K562 (cell line): ENCODE measurements around the gene CD72. TPM values are rescaled to one million over a fixed set of nuclear protein-coding genes. Genes with fewer than 3 reads are reported as not detected.

Source experiments
- HES1 ChIP-seq: fragments of 450-650 bp; IDR thresholded peaks from 2 replicates; pipeline ENCODE4 v1.6.1; 2016; ENCODE audit warnings: low read depth, mild to moderate bottlenecking, moderate library complexity
- HINFP ChIP-seq: fragments of 450-650 bp; conservative IDR thresholded peaks from 2 replicates; pipeline ENCODE4 v1.6.1; 2016; ENCODE audit warnings: missing genetic modification characterization, low read depth, mild to moderate bottlenecking, control low read depth, missing compliant biosample characterization
- KDM5B ChIP-seq: fragments of 200-600 bp; sonication (generic); IDR thresholded peaks from 2 replicates; pipeline ENCODE4 v1.6.1; 2012; ENCODE audit warnings: low read depth, mild to moderate bottlenecking, moderate library complexity, low read length, control low read depth, inconsistent platforms; ENCODE audit not compliant: insufficient replicate concordance
- PHF20 ChIP-seq: fragments of 450-650 bp; IDR thresholded peaks from 2 replicates; pipeline ENCODE4 v1.6.1; 2018; ENCODE audit not compliant: partially characterized antibody
- POLR2AphosphoS2 ChIP-seq: IDR thresholded peaks from 2 replicates; pipeline ENCODE4 v1.6.1; 2012; ENCODE audit warnings: low read length, improper control_type of control experiment
- POLR2G ChIP-seq: fragments of 200-400 bp; formaldehyde crosslinking; IDR thresholded peaks from 2 replicates; pipeline ENCODE4 v1.6.1; 2017; ENCODE audit warnings: low read depth, mild to moderate bottlenecking, antibody characterized with exemption, low read length, moderate library complexity
- PTRF ChIP-seq: fragments of 450-650 bp; IDR thresholded peaks from 2 replicates; pipeline ENCODE4 v1.6.1; 2016; ENCODE audit warnings: mild to moderate bottlenecking, missing genetic modification characterization, missing compliant biosample characterization
- STAG1 ChIP-seq: sonication (generic); formaldehyde crosslinking; IDR thresholded peaks from 2 replicates; pipeline ENCODE4 v1.5.0; 2020; ENCODE audit warnings: missing genetic modification reagents, borderline replicate concordance
- TAF7 ChIP-seq: fragments of 450-650 bp; IDR thresholded peaks from 2 replicates; pipeline ENCODE4 v1.6.1; 2016; ENCODE audit warnings: missing genetic modification characterization, missing compliant biosample characterization
- TARDBP ChIP-seq: fragments of 450-650 bp; IDR thresholded peaks from 2 replicates; pipeline ENCODE4 v1.6.1; 2016
- TFE3 ChIP-seq: fragments of 450-650 bp; formaldehyde crosslinking; IDR thresholded peaks from 2 replicates; pipeline ENCODE4 v1.4.0; 2020; ENCODE audit warnings: mild to moderate bottlenecking, mixed read lengths
- U2AF1 ChIP-seq: fragments of 200-400 bp; formaldehyde crosslinking; optimal IDR thresholded peaks from 2 replicates; pipeline ENCODE3; 2017; ENCODE audit warnings: mild to moderate bottlenecking, low read depth, low read length, moderate library complexity
- YY1 ChIP-seq, 3 experiments: IDR thresholded peaks; 2 replicates each; pipeline ENCODE4 v1.6.1; 2011; ENCODE audit warnings: low read length in 2 of 3, mild to moderate bottlenecking in 2 of 3, moderate library complexity in 2 of 3, borderline replicate concordance in 1 of 3, control low read depth in 1 of 3, low read depth in 1 of 3; ENCODE audit not compliant: insufficient read depth in 3 of 3, insufficient replicate concordance in 2 of 3, control insufficient read depth in 1 of 3, insufficient read length in 1 of 3; ENCODE audit errors: extremely low read depth in 1 of 3
- ZFX ChIP-seq: sonication (generic); formaldehyde crosslinking; IDR thresholded peaks from 2 replicates; pipeline ENCODE4 v1.8.0; 2022; ENCODE audit warnings: mild to moderate bottlenecking, missing genetic modification reagents, moderate library complexity
- ZNF212 ChIP-seq: fragments of 450-650 bp; formaldehyde crosslinking; IDR thresholded peaks from 2 replicates; pipeline ENCODE4 v1.4.0; 2020; ENCODE audit warnings: mild to moderate bottlenecking
- ZNF511 ChIP-seq: sonication (generic); formaldehyde crosslinking; IDR thresholded peaks from 2 replicates; pipeline ENCODE4 v1.8.0; 2022; ENCODE audit warnings: mild to moderate bottlenecking, missing genetic modification reagents
- ZNF655 ChIP-seq: fragments of 250-450 bp; sonication (Bioruptor Pico); IDR thresholded peaks from 2 replicates; pipeline ENCODE4 v1.5.0; 2021
- polyA plus RNA-seq, 8 experiments: library from polyadenylated mRNA; depleted of rRNA in 4 of 8; stranded (reverse) in 5 of 8; unstranded in 3 of 8; fragments of >200 nt; fragmentation: Nextera tagmentation in 2 of 8; fragmentation: Illumina TruSeq in 1 of 8; extraction: Ambion mirVana in 2 of 8; extraction: Trizol in 1 of 8; gene quantifications; 2 replicates each; pipeline versions ENCODE4 v1.2.1 to v1.2.3, GENCODE V29; 2011 to 2014; ENCODE audit warnings: inconsistent platforms in 1 of 8, missing spikeins in 1 of 8
- total RNA-seq, 7 experiments: library from RNA; depleted of rRNA in 6 of 7; stranded (reverse); fragments of >200 nt in 6 of 7; fragmentation: Illumina TruSeq in 2 of 7; extraction: Trizol in 2 of 7; gene quantifications; 2 replicates each; pipeline versions ENCODE4 v1.2.1 to v1.2.3, GENCODE V29; 2011 to 2021; ENCODE audit warnings: low replicate concordance in 1 of 7
- TF ChIP-seq, protein P1 (sequence below): sonication (generic); formaldehyde crosslinking; IDR thresholded peaks from 2 replicates; pipeline ENCODE4 v1.9.0; 2022; ENCODE audit warnings: mild to moderate bottlenecking, missing genetic modification reagents
- TF ChIP-seq, protein P2 (sequence below): sonication (generic); formaldehyde crosslinking; IDR thresholded peaks from 2 replicates; pipeline ENCODE4 v1.8.0; 2022; ENCODE audit warnings: mild to moderate bottlenecking, missing genetic modification reagents

The CD72 gene
- total and polyA plus RNA-seq, 9 of the 15 experiments (the other 6 are each of a cell fraction or from before 2014, with no cell fraction given), result 0.11 to 0.78 (median 0.27) TPM; not detected in 1

GRCh38 chr9:35658137-35658967 is 40.1 kb upstream of the CD72 start, which contains the start of gene CCDC107 (continued):
- TF ChIP-seq STAG1 (peak; percentile 34; the same call in 1 of the 2 replicates), ZNF212 (CRISPR knock-in tag) (no peak), ZFX (CRISPR knock-in tag) (peak; percentile 82), KDM5B (peak; percentile 62), TAF7 (tag) (peak; percentile 39; the same call in 1 of the 2 replicates), TFE3 (CRISPR knock-in tag) (no peak), HINFP (tag) (no peak), POLR2AphosphoS2 (peak; percentile 40; the same call in 1 of the 2 replicates), YY1 (IDR thresholded peaks at IDR 0.05; ENCODE audit: borderline replicate concordance in 1 of 3, control insufficient read depth in 1 of 3, extremely low read depth in 1 of 3, insufficient read depth in 3 of 3, insufficient read length in 1 of 3, insufficient replicate concordance in 2 of 3, low read depth in 1 of 3, low read length in 2 of 3) (peak; percentile 51 to 92 (median 83)), PHF20 (peak; percentile 23), U2AF1 (peak; percentile 29), ZNF511 (no peak), POLR2G (peak; percentile 89), TARDBP (0 out of 2 replicates have a peak, but pooled peaks have one; percentile 55), ZNF655 (CRISPR knock-in tag) (no peak), HES1 (no peak), PTRF (tag) (no peak)
- TF ChIP-seq, protein P1, sequence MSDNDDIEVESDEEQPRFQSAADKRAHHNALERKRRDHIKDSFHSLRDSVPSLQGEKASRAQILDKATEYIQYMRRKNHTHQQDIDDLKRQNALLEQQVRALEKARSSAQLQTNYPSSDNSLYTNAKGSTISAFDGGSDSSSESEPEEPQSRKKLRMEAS (CRISPR knock-in tag), result peak; percentile 18; the same call in 1 of the 2 replicates
- TF ChIP-seq, protein P2, sequence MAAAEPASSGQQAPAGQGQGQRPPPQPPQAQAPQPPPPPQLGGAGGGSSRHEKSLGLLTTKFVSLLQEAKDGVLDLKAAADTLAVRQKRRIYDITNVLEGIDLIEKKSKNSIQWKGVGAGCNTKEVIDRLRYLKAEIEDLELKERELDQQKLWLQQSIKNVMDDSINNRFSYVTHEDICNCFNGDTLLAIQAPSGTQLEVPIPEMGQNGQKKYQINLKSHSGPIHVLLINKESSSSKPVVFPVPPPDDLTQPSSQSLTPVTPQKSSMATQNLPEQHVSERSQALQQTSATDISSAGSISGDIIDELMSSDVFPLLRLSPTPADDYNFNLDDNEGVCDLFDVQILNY (CRISPR knock-in tag), result no peak
